ENCODE data around the gene SMIM12.
"Not testable (repeated sequence)": the region's sequence is repeated elsewhere in the genome, so short reads cannot be mapped to it uniquely, and the experiment has no call there.

The SMIM12 gene

GRCh38 chr1:34824817-34825454 is 34.6 kb downstream of the SMIM12 start:
- no peaks in the 10 kb centered on the region for H3K27me3 ChIP-seq (ENCODE audit: insufficient read depth, low read depth)
- no peak overlapping the region for H2AFZ ChIP-seq (ENCODE audit: low read depth)
- no peak for TF ChIP-seq CTCF (conservative IDR thresholded peaks at IDR 0.05; ENCODE audit: low read depth, low read length)
- no peaks in the 10 kb centered on the region for H3K36me3 ChIP-seq (ENCODE audit: insufficient read depth)
- H3K79me2 ChIP-seq (ENCODE audit: insufficient read depth, low read depth), result no peaks in the 10 kb centered on the region
- no peaks in the 10 kb centered on the region for H4K20me1 ChIP-seq (ENCODE audit: insufficient read depth)
- H3K4me1 ChIP-seq (ENCODE audit: low read depth, poor library complexity, severe bottlenecking), result no peaks in the 10 kb centered on the region
- no peak overlapping the region for H3K4me2 ChIP-seq
- H3K4me3 ChIP-seq (IDR thresholded peaks at IDR 0.05; ENCODE audit: insufficient read depth, low read depth, low read length), result no peak overlapping the region
- no peak overlapping the region for H3K9ac ChIP-seq
- no peak overlapping the region for H3K27ac ChIP-seq

DNA sequence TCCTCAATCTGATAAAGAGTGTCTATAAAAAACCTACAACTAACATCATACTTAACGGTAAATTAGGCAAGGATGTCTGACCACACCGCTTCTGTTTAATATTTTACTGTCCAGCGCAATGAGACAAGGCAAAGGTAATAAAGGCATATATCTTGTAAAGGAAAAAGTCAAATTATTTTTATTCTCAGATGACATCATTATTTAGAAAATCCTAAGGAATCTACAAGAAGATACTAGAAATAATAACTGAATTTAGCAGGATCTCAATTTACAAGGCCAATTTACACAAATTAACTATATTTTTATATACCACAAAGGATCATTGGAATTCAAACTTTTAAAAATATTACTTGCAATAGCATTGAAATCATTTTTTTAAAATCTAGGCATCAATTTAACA is 37.3 kb downstream of the SMIM12 start:
- Histone ChIP-seq H3K36me3 (ENCODE audit: insufficient read depth) (no peaks in the 10 kb centered on the region), H3K27ac (no peak overlapping the region), H3K27me3 (ENCODE audit: insufficient read depth, low read depth) (no peaks in the 10 kb centered on the region), H3K4me2 (no peak overlapping the region), H3K4me1 (ENCODE audit: low read depth, poor library complexity, severe bottlenecking) (no peaks in the 10 kb centered on the region), H3K9ac (no peak overlapping the region), H3K4me3 (IDR thresholded peaks at IDR 0.05; ENCODE audit: insufficient read depth, low read depth, low read length) (no peak overlapping the region), H4K20me1 (ENCODE audit: insufficient read depth) (no peaks in the 10 kb centered on the region), H2AFZ (ENCODE audit: low read depth) (no peak overlapping the region), H3K79me2 (ENCODE audit: insufficient read depth, low read depth) (no peaks in the 10 kb centered on the region)
- TF ChIP-seq CTCF (conservative IDR thresholded peaks at IDR 0.05; ENCODE audit: low read depth, low read length), result no peak

GRCh38 chr1:34818862-34819261 is 40.7 kb downstream of the SMIM12 start:
- H3K4me1 ChIP-seq (ENCODE audit: low read depth, poor library complexity, severe bottlenecking); H3K79me2 ChIP-seq (ENCODE audit: insufficient read depth, low read depth); H3K4me2 ChIP-seq; H3K27me3 ChIP-seq (ENCODE audit: insufficient read depth, low read depth); H2AFZ ChIP-seq (ENCODE audit: low read depth); H4K20me1 ChIP-seq (ENCODE audit: insufficient read depth); H3K36me3 ChIP-seq (ENCODE audit: insufficient read depth); H3K27ac ChIP-seq; H3K9ac ChIP-seq; H3K4me3 ChIP-seq (IDR thresholded peaks at IDR 0.05; ENCODE audit: insufficient read depth, low read depth, low read length): not testable (repeated sequence)

- Histone ChIP-seq H3K27ac (no peak overlapping the region), H3K79me2 (ENCODE audit: insufficient read depth, low read depth) (no peaks in the 10 kb centered on the region), H3K4me1 (ENCODE audit: low read depth, poor library complexity, severe bottlenecking) (no peaks in the 10 kb centered on the region), H2AFZ (ENCODE audit: low read depth) (no peak overlapping the region), H3K27me3 (ENCODE audit: insufficient read depth, low read depth) (no peaks in the 10 kb centered on the region), H3K36me3 (ENCODE audit: insufficient read depth) (no peaks in the 10 kb centered on the region), H3K4me2 (no peak overlapping the region), H3K9ac (no peak overlapping the region), H4K20me1 (ENCODE audit: insufficient read depth) (no peaks in the 10 kb centered on the region), H3K4me3 (IDR thresholded peaks at IDR 0.05; ENCODE audit: insufficient read depth, low read depth, low read length) (no peak overlapping the region)
- TF ChIP-seq CTCF (conservative IDR thresholded peaks at IDR 0.05; ENCODE audit: low read depth, low read length), result no peak
Measured at GRCh38 chr1:34816778-34817177, 42.8 kb downstream of the SMIM12 start.

- Histone ChIP-seq H2AFZ (ENCODE audit: low read depth) (no peak overlapping the region), H3K36me3 (ENCODE audit: insufficient read depth) (no peaks in the 10 kb centered on the region), H3K4me3 (IDR thresholded peaks at IDR 0.05; ENCODE audit: insufficient read depth, low read depth, low read length) (no peak overlapping the region), H4K20me1 (ENCODE audit: insufficient read depth) (no peaks in the 10 kb centered on the region), H3K4me1 (ENCODE audit: low read depth, poor library complexity, severe bottlenecking) (no peaks in the 10 kb centered on the region), H3K27me3 (ENCODE audit: insufficient read depth, low read depth) (no peaks in the 10 kb centered on the region), H3K4me2 (no peak overlapping the region), H3K9ac (no peak overlapping the region), H3K27ac (no peak overlapping the region), H3K79me2 (ENCODE audit: insufficient read depth, low read depth) (no peaks in the 10 kb centered on the region)
- no peak for TF ChIP-seq CTCF (conservative IDR thresholded peaks at IDR 0.05; ENCODE audit: low read depth, low read length)
Measured at GRCh38 chr1:34816332-34816731, 43.2 kb downstream of the SMIM12 start.

- H3K79me2 ChIP-seq (ENCODE audit: insufficient read depth, low read depth); H4K20me1 ChIP-seq (ENCODE audit: insufficient read depth); H3K27ac ChIP-seq; H3K27me3 ChIP-seq (ENCODE audit: insufficient read depth, low read depth); H3K4me3 ChIP-seq (IDR thresholded peaks at IDR 0.05; ENCODE audit: insufficient read depth, low read depth, low read length); H3K36me3 ChIP-seq (ENCODE audit: insufficient read depth); H3K4me2 ChIP-seq; H3K4me1 ChIP-seq (ENCODE audit: low read depth, poor library complexity, severe bottlenecking); H2AFZ ChIP-seq (ENCODE audit: low read depth); H3K9ac ChIP-seq: not testable (repeated sequence)
Measured at GRCh38 chr1:34810781-34811180, 48.8 kb downstream of the SMIM12 start.

All from KMS-11 (cell line).